ENCODE data around the gene SEL1L.
"Not testable (repeated sequence)": the region's sequence is repeated elsewhere in the genome, so short reads cannot be mapped to it uniquely, and the experiment has no call there.

The SEL1L gene

DNA sequence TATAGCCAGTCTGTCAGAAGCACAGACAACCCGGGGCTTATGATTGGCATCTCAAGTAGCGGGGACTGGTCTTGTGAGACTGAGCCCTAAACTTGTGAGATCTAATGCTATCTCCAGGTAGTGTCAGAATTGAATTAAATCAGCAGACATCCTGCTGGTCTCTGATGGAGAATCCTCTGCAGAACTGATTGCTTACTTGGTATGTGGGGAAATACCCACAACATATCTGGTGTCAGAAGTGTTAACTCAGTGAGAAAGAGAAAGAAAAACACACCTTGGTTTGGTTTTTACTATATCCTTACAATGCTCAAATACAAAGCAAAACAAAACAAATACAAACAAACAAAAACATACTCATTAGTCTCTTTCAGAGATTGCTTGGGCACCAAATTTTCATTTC lies 10.0 kb downstream of the SEL1L start:
- no peak for DNase-seq

DNA sequence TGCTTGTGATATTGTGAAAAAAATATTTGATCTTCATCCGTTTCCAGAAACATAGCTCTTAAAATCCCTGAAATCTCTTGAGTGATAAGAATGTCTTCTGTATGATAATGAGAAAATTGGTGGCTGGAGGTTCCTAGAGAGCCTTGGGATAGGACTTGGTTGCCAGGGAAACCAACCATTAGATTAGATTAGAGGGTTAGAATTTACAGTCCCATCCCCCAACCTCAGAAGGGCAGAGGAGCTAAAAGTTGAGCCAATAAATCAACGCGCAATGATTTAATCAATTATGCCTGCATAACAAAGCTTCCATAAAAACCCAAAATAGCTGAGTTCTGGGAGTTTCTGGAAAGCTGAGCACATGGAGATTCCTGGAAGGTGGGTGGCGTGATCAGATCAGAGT lies 10.6 kb downstream of the SEL1L start:
- DNase-seq = no peak

DNA sequence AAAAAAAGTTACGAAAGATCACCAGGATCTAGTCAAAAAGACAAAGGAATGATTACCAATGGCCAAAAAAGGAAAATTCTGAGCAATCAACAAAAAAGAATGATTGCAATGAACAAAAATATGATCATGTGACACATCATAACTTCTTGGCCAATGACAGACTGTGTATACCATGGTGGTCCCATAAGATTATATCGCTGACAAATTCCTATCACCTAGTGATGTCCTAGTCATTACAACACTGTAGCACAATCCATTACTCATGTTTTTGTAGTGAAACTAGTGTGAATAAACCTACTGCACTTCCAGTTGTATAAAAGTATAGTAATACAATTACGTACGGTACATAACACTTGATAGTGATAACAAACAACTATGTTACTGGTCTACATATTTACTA lies 12.3 kb downstream of the SEL1L start:
- no peak for DNase-seq

DNA sequence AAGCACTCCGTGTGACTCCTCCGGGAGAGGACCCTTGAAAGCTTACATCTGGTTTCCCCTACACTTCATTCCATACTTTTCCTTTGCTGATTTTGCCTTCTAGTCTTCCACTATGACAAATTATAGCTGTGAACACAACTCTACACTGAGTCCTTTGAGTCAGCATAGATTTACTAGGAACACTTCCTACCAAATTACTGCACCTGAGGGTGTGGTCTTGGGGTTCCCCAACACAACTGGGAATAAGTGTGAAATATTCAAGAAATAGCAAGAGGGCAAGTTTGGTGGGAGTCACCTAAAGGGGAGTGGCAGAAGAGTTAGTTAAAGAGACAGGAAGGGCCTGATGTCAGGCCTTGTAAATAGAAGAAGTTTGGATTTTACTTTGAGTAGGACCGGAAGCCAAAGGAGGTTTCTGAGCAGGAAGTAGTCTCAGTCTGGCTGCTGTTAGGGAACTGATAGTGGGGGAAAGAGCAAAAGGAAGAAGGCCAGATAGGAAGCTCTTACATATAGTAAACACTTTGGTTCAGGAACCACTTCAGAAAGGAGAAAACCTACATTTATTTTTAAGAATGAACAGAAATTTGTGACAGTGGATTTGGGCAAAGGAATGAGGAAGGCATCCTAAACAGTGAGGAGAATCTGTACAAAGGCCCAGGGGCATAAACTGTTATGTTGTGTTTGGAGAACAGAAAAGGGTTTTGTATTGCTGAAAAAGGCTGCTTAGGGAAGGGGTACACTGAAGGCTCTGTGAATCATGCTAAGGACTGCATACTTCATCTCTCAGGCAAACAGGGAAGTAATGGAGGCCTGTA lies 14.2 kb downstream of the SEL1L start:
- no peak for DNase-seq

DNA sequence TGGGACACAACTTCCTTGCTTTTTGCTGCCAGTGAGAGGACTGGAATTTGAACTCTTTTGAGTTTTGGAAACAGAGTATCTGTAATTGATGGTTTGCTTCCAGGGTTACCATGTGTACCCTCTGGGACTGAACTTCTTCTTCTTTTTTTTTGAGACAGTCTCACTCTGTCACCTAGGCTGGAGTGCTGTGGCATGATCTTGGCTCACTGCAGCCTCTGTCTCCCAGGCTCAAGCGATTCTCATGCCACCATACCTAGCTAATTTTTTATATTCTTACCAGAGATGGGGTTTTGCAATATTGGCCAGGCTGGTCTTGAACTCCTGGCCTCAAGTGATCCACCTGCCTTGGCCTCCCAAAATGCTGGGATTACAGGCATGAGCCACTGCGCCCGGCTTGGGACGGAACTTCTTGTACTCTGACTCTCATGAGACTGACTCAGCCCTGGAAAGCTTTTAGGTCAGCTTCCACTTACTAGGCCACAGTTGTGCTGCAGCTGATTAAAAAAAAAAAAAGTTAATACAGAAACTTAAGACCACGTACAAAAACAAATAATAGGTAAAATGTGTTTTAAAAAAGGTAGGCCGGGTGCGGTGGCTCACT lies 15.8 kb downstream of the SEL1L start:
- no peak for DNase-seq

DNA sequence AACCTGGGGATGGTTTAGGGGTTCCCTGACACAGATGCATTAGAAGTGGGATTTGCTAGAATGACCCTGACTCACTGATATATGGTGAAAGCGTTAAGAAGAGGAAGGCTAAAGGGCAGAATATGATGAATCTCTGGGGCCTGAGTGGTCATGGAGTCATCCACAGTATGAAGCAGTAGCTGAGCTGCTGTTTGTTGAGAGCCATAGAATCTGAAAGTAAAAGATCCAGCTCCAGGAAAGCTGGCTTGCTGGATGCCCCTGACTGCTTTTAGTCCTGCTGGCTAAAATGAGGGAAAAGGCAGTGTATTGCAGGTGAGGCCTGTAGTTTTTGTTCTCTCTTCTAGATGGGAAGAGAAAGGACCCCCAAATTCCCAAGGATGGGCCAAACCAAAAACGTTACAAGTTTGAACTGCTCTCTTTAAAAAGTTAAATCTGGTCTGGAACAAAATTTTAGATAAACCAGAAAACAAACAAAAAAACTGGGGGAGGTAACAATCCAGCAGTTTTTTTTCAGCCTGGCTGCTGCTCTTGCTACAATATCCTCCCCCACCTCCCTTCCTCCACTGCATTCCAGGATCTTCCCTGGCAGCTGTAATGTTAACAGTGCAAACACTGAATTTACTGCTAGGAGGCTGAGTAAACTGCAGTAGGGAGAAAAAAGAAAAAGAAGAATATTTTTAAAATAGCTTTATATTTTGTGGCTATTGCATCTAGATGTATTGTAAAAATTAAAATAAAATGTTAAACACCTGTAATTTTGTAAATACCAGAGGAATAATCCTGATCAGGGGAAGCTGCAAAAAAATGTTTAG lies 16.5 kb downstream of the SEL1L start:
- no peak for DNase-seq

DNA sequence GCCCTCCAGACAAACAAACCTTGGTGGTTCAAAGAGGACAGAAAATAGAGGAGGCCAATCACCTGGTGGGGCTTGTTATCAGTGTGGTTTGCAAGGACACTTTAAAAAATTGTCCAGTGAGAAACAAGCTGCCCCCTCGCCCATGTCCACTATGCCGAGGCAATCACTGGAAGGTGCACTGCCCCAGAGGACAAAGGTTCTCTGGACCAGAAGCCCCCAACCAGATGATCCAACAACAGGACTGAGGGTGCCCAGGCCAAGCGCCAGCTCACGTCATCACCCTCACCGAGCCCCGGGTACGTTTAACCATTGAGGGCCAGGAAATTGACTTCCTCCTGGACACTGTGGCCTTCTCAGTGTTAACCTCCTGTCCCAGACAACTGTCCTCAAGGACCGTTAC lies 17.7 kb downstream of the SEL1L start:
- not testable (repeated sequence) for DNase-seq

DNA sequence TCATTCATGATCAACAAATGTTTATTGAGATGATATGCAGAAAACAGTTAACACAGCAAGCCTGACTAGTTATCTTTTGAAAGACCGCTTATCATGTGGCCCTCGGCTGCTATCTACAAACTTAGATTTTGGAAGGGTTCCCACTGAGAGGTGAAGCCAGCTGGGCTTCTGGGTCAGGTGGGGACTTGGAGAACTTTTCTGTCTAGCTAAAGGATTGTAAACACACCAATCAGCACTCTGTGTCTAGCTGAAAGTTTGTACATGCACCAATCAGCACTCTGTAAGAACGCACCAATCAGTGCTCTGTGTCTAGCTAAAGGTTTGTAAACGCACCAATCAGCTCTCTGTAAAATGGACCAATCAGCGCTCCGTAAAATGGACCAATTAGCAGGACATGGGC lies 20.8 kb downstream of the SEL1L start:
- not testable (repeated sequence) for DNase-seq

DNA sequence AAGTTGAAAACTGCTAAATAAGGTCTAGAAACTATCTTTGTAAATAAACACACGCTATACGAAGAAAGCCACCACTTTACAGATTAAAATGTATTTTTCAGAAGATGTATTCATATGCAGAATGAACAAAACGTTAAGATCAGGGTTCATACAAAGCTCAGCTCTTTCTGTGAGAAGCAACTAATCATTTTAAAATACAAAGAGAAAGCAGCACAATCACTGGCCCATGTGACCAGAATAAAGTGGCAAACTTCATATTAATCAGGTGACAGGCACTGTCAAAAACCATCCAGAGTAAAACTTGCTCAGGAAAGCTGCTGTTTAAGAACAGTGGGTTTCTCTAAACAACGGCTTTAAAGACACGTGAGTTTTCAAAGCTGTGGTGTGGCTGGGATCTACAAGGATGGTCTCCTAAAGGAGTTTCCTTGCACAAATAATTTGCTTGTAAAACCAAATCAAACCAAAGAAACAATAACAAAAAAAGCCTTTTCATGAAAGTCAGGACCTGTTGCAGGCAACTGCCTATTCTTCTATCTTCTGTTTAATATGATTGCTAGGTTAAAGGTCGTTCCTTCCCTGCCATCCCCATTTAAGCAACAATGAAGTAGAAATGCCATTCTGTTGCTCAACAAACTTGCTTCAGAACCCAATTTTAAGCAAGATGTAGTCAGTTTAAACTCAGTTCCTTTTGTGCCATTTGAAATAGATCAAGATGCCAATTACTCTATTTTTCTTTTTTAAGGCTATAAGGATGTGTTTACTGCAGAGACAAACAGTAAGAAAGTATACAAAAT lies 22.3 kb downstream of the SEL1L start:
- DNase-seq = no peak

DNA sequence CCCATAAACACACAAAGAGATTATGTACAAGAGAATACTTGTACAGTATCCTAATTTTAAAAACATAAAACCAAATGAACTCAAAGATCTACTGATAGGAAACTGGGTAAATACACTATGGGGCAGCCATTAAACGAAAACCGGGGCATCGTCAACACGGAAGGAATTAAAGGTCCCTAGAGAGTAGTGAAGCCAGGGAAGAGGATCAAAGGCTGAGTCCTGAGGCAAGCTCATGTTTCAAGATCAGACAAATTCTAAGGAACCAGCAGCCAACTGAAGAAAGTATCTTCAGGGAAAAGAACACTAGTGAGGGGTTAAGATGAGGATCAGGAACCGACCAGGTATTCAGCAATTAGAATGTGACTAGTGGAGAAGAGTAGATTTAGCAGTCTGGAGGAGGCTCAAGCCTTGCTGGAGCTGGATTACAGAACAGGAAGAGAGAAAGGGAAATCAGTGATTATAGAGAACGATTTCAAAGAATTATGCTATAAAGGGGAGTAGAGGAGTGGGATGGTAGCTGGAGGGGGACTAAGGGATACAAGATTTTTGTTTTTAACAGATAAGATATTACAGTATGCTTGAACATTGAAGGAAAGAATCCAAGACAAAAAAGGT lies 23.7 kb downstream of the SEL1L start:
- no peak for DNase-seq

DNA sequence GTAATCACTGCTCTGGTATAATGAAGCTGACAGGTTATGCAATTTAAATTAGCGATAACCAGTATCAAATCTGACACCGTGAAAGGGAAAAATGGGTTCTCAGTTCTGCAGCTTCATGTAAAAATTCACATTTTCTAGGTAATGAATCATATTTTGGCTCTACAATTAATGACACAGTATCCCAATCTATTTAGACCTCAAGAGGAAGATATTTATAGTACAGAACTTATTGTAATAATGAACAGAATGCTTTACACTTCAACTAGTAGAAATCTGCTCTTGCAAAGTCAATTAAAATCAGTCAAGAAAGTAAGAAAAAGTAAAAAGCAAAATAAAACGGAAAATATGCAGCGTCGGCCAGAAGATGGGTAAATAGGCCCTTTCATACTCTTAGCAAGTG lies 24.3 kb downstream of the SEL1L start:
- DNase-seq = no peak

DNA sequence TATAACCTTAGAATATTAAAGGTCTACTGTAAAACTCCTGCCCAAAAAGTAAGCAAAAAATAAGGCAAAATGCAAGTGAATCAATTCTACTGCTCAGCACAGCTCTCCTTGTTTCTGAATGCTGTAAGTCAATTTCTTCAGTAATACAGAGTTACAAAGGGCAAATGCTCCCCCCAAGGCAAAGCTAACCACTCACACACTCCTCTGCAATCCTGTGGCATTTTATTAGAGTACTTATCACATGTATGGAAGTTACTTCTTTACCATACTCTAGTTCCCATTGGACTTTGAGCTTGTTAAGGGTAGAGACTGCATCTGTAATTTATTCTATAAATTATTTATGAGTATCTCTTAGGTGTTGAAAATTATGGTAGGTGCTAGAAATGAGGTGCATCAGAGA lies 27.2 kb downstream of the SEL1L start:
- DNase-seq = no peak

DNA sequence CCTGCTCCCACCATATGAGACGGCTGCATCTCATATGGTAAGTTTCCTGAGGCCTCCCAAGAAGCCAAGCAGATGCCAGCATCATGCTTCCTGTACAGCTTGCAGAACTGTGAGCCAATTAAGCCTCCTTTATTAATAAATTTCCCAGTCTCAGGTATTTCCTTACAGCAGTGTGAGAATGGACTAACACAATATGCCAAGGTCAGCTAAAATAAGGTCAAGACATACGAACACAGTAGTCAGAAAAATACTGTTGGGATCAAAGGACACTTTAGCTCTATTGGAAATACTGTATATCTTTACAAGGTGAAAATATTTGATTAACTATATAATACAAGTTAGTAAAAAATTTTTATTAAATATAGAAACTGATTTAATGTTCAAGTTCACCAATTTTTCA lies 28.8 kb downstream of the SEL1L start:
- no peak for DNase-seq

DNA sequence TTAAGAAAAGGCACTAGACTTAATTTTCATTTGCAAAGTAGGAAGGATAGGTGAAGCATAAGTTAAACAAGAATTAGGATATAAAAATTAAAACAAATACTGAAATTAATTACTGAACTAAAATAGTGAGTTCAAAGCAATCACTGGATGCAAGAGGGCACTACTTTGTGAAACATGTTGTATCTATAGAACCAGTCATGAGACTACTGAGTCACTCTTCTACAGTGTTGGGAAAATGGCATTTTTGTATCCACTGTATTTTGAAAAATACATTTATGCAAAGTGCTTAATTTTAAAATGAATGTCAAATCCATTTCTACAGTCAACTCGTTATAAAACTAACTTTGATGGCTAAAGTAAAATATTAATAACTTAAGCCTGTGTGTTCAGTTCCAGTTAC lies 47.9 kb downstream of the SEL1L start:
- no peak for DNase-seq

DNA sequence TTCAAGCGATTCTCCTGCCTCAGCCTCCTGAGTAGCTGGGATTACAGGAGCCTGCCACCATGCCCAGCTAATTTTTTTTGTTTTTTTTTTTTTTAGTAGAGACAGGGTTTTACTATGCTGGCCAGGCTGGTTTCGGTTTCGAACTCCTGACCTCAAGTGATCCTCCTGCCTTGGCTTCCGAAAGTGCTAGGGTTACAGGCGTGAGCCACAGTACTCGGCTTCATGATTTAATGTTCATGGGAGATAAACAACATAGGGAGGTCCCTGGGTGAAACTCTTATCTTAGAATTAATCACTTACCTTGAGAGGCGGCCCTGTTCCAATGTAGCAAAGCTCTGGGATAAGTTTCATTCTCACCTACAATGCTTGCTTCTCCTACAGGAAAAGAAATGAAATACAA lies 48.3 kb downstream of the SEL1L start:
- no peak for DNase-seq

DNA sequence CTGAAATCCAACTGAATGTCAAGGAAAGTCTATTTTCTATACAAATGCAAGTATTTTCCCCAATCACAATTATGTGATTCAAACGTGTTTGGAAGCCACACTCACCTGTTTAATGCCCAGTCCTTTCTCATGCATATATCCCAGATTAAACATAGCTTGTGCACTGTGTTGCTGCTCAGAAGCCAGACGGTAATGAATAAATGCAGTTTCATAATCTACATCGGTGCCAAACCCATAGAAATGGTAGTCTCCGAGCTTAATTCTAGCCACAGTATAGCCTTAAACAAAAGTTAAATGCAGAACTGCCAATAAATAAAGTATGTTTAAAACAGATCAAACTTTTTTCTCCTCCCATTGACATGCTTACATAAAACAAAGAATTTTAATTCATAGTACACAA lies 49.5 kb downstream of the SEL1L start:
- no peak for DNase-seq

DNA sequence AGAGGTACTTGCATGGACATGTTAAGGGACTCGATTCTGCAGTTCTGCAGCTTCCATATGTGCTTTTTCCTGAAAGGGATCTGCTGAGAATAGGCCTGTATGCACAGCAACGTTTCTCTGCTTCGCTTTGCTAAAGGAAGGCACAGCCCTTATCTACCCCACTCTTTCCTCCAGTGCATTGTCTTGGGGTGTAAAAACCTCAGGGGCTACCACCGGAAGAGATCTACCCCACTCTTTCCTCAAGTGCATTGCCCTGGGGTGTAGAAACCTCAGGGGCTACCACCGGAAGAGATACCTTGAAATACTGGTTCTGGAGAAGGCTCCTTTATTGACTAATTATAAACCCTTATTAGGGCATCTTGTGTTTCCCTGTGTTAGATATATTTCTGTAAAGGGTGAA lies 52.9 kb downstream of the SEL1L start:
- no peak for DNase-seq

DNA sequence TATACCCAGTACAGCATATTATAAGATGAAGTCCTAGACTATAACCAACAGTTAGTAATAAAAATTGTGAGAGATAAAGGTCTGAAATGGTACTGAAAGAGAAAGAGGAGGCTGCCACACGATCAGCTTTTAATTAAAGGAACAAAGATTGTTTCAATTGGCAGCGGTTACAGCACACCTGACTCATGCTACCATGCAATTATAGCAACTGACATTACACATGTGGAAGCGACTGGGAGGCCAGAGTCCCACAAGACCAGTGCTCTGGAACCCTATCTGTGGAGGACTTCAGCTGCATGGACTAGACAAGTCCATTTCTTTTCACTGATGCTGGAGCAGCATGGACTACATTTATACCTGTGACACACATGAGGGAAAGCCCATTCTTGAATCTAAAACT lies 55.2 kb downstream of the SEL1L start:
- no peak for DNase-seq

DNA sequence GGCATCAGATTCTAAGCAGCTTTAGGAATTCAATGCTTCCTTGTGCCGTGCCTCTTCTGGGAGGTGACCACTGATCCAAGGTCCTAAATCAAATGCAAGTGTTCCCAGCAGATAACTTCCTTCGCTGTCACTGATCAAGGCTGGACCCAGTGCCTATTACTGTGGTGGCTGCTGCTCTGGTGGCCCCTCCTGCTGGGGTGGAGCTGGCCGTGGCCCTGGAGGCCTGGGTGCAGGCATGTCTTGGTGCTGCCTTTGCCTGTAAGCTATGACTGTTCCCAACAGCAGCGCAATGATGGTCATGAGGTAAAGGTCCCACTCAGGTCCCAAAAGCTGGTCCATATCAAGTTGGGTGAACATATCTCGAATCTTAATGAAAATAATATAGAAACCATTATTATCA lies 56.8 kb downstream of the SEL1L start:
- no peak for DNase-seq

DNA sequence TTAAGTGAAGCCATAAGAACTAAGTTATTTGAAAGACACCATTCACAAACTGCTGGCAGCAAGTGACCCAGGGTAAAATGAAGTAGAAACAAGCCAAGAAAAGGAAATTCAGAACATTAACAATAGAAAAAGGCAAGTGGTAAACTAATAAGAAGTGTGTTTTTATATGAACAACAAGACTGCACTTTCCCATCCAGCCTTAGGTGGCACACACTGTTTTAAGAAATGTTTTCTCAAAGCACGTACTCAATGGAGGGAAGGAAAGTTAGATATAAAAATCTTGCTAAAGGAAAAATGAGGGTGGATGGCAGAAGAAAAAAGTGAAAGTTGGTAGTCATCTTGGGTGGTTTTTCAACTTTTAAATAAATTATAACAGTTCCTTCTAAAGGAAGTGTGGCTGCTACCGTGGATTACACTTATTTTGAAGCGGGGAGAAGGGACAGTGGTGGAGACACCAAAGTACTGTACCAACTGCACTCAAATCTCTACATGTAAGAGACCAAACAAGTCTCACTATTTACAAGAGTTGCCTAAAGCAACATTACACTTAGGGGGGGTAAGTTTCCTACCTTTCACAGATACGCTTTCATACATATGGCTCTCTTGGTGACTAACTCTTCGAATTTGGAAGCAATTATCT lies 58.8 kb downstream of the SEL1L start:
- DNase-seq = no peak

DNA sequence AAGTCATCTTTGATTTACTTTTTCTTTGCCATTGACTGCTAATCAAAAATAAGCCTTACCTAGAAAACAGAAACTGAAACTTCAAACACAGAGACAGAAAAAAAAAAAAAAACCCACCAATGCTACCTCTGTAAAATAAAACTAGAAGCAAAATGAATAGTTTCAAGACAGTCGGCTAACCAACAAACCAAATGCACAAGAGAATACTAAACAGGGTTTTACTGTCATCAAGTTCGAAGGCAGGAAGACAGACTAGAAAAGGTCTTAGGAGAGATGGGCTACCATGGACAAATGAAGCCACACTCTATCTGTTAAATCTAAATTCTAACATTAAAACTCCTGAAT lies 59.5 kb downstream of the SEL1L start:
- no peak for DNase-seq

DNA sequence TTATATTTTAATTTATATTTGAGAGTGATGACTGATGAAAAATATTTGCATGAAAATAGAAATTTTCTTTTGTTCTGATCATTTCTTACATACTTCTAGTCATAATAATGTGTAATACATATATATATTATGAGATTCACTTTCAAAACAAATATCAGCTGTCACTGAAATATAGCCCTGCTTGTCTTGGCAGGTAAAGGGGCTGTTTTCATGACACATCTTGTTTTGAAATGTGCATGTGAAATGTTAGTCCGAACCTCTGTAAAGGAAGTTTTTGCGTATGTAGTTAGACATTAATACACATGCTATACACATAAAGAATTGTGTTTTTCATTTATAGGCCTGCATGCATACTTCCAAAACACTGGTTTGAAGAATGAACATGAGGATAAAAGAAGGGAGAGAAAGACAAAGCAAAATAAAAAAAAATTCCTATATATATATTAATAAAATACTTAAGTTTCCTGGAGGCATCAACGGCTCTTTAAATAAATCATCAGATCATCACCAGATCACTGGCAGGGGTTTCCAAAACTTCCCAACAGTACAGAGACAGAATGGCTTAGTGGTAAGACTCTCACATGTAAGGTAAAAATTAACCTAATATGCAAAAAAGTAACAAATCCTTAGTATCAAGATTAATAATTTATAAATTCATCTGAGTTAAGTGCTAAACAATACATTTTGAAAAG lies 60.1 kb downstream of the SEL1L start:
- DNase-seq = no peak

Measured in stimulated activated CD4-positive, alpha-beta T cell treated with anti-CD3 and anti-CD28 coated beads, Interleukin-4, amount 100 ng/mL, for 24 hours (primary cell).